SK-N-SH treated with all-trans-retinoic acid at 6 μM for 48 hours (cell line): ENCODE data around the gene LSM12.

Experiments used
- ATAC-seq: fragments of 200-7000 bp; cut with Tn5 transposase; 3 replicates; pipeline ENCODE4 v1.9.1; 2020; ENCODE audit warnings: mild to moderate bottlenecking, moderate library complexity
- BACH2 ChIP-seq: fragments of 250-450 bp; sonication (Bioruptor Pico); IDR thresholded peaks from 2 replicates; pipeline ENCODE4 v1.9.0; 2021; ENCODE audit warnings: mild to moderate bottlenecking, borderline replicate concordance
- CREB5 ChIP-seq: fragments of 250-450 bp; sonication (Bioruptor Pico); IDR thresholded peaks from 2 replicates; pipeline ENCODE4 v1.5.1; 2020; ENCODE audit warnings: low read depth, mild to moderate bottlenecking, moderate library complexity
- CSDC2 ChIP-seq: fragments of 250-450 bp; sonication (Bioruptor Pico); IDR thresholded peaks from 2 replicates; pipeline ENCODE4 v1.5.0; 2020; ENCODE audit warnings: mild to moderate bottlenecking, moderate library complexity
- CSRNP3 ChIP-seq: fragments of 250-450 bp; sonication (Bioruptor Pico); IDR thresholded peaks from 2 replicates; pipeline ENCODE4 v1.5.1; 2021; ENCODE audit warnings: mild to moderate bottlenecking, moderate library complexity
- GLIS3 ChIP-seq: fragments of 250-450 bp; sonication (Bioruptor Pico); IDR thresholded peaks from 2 replicates; pipeline ENCODE4 v1.5.0; 2020; ENCODE audit warnings: mild to moderate bottlenecking, moderate library complexity
- ISL1 ChIP-seq: fragments of 250-450 bp; sonication (Bioruptor Pico); IDR thresholded peaks from 2 replicates; pipeline ENCODE4 v2.1.2; 2022; ENCODE audit warnings: mild to moderate bottlenecking, moderate library complexity
- OSR1 ChIP-seq: fragments of 250-450 bp; sonication (Bioruptor Pico); IDR thresholded peaks from 2 replicates; pipeline ENCODE4 v1.8.0; 2022; ENCODE audit warnings: moderate library complexity, mild to moderate bottlenecking, inconsistent platforms
- POU6F1 ChIP-seq: fragments of 250-450 bp; sonication (Bioruptor Pico); IDR thresholded peaks from 2 replicates; pipeline ENCODE4 v1.8.0; 2021; ENCODE audit warnings: low read depth, mild to moderate bottlenecking, moderate library complexity, borderline replicate concordance
- RARB ChIP-seq: fragments of 250-450 bp; sonication (Bioruptor Pico); IDR thresholded peaks from 2 replicates; pipeline ENCODE4 v1.8.0; 2021; ENCODE audit warnings: mild to moderate bottlenecking, moderate library complexity
- SNAI2 ChIP-seq: fragments of 250-450 bp; sonication (Bioruptor Pico); IDR thresholded peaks from 2 replicates; pipeline ENCODE4 v1.5.0; 2020; ENCODE audit warnings: mild to moderate bottlenecking, moderate library complexity
- TCF4 ChIP-seq: fragments of 250-450 bp; sonication (Bioruptor Pico); IDR thresholded peaks from 2 replicates; pipeline ENCODE4 v1.8.0; 2021; ENCODE audit warnings: mild to moderate bottlenecking, moderate library complexity, borderline replicate concordance
- TOX ChIP-seq: fragments of 250-450 bp; sonication (Bioruptor Pico); IDR thresholded peaks from 2 replicates; pipeline ENCODE4 v1.8.0; 2021; ENCODE audit warnings: mild to moderate bottlenecking, moderate library complexity, borderline replicate concordance
- TSHZ2 ChIP-seq: fragments of 250-450 bp; sonication (Bioruptor Pico); IDR thresholded peaks from 2 replicates; pipeline ENCODE4 v1.5.0; 2020; ENCODE audit warnings: mild to moderate bottlenecking, moderate library complexity
- ZFP3 ChIP-seq: fragments of 250-450 bp; sonication (Bioruptor Pico); IDR thresholded peaks from 2 replicates; pipeline ENCODE4 v1.5.0; 2020; ENCODE audit warnings: mild to moderate bottlenecking, moderate library complexity
- ZFP30 ChIP-seq: fragments of 450-650 bp; formaldehyde crosslinking; IDR thresholded peaks from 2 replicates; pipeline ENCODE4 v1.5.0; 2022; ENCODE audit warnings: mild to moderate bottlenecking, moderate library complexity
- ZNF70 ChIP-seq: fragments of 450-650 bp; formaldehyde crosslinking; IDR thresholded peaks from 2 replicates; pipeline ENCODE4 v1.5.0; 2020; ENCODE audit warnings: mild to moderate bottlenecking, moderate library complexity
- ZNF8 ChIP-seq: fragments of 450-650 bp; formaldehyde crosslinking; IDR thresholded peaks from 2 replicates; pipeline ENCODE4 v1.5.0; 2020; ENCODE audit warnings: mild to moderate bottlenecking, moderate library complexity

The LSM12 gene

GRCh38 chr17:44012874-44013273, 53.6 kb downstream of the LSM12 start:
- no peak for ATAC-seq
- TF ChIP-seq OSR1 (CRISPR knock-in tag) = no peak
- TF ChIP-seq TSHZ2 (CRISPR knock-in tag) = no peak
- no peak for TF ChIP-seq CSRNP3
- no peak for TF ChIP-seq POU6F1 (CRISPR knock-in tag)
- no peak for TF ChIP-seq SNAI2 (CRISPR knock-in tag)
- TF ChIP-seq ZFP3 (CRISPR knock-in tag) = no peak
- no peak for TF ChIP-seq BACH2
- no peak for TF ChIP-seq ISL1
- TF ChIP-seq RARB (CRISPR knock-in tag) = no peak
- no peak for TF ChIP-seq CSDC2
- no peak for TF ChIP-seq ZNF8 (CRISPR knock-in tag)
- TF ChIP-seq GLIS3 (CRISPR knock-in tag) = no peak

- no peak for ATAC-seq
Observed at GRCh38 chr17:44012391-44012790, 54.1 kb downstream of the LSM12 start.

More at GRCh38 chr17:44012391-44012790, 54.1 kb downstream of the LSM12 start:
- TF ChIP-seq GLIS3 (CRISPR knock-in tag) (no peak), POU6F1 (CRISPR knock-in tag) (no peak), TCF4 (CRISPR knock-in tag) (no peak), ZNF70 (CRISPR knock-in tag) (no peak), CREB5 (no peak), TOX (CRISPR knock-in tag) (no peak), CSRNP3 (no peak), BACH2 (no peak), ZFP30 (CRISPR knock-in tag) (no peak), CSDC2 (no peak), ZFP3 (CRISPR knock-in tag) (no peak), ZNF8 (CRISPR knock-in tag) (no peak)
